HG03378 (cell line): ENCODE data around the gene PSMA8.
"Not testable (repeated sequence)": the region's sequence is repeated elsewhere in the genome, so short reads cannot be mapped to it uniquely, and the experiment has no call there.

Source experiments
- ATAC-seq: cut with Tn5 transposase; IDR thresholded peaks from one replicate; pipeline ENCODE4 v1.9.1; 2021; ENCODE audit warnings: mild to moderate bottlenecking, moderate library complexity; ENCODE audit not compliant: unreplicated experiment

Gene PSMA8

GRCh38 chr18:26167592-26167991 is 33.9 kb downstream of the PSMA8 start:
- ATAC-seq = peak; percentile 91

GRCh38 chr18:26175481-26175880 is 41.8 kb downstream of the PSMA8 start:
- ATAC-seq = no peak

- ATAC-seq = no peak
These were observed 42.5 kb downstream of the PSMA8 start for GRCh38 chr18:26176134-26176533.

GRCh38 chr18:26181343-26181826 is 47.7 kb downstream of the PSMA8 start:
- no peak for ATAC-seq

- no peak for ATAC-seq
These were observed 49.9 kb downstream of the PSMA8 start for GRCh38 chr18:26183395-26184112.

- no peak for ATAC-seq
These were observed 51.6 kb downstream of the PSMA8 start for GRCh38 chr18:26185267-26185666.

- peak; percentile 85 for ATAC-seq
These were observed 56.8 kb downstream of the PSMA8 start for GRCh38 chr18:26190506-26190905.

- no peak for ATAC-seq
These were observed 58.6 kb downstream of the PSMA8 start for GRCh38 chr18:26192233-26192632.

GRCh38 chr18:26196605-26197004 is 62.9 kb downstream of the PSMA8 start:
- ATAC-seq = no peak

- not testable (repeated sequence) for ATAC-seq
These were observed 68.3 kb downstream of the PSMA8 start for GRCh38 chr18:26202001-26202400.

- no peak for ATAC-seq
These were observed 71.6 kb downstream of the PSMA8 start for GRCh38 chr18:26205318-26205717.

- no peak for ATAC-seq
These were observed 72.8 kb downstream of the PSMA8 start for GRCh38 chr18:26206488-26206887.

- ATAC-seq = no peak
These were observed 74.3 kb downstream of the PSMA8 start for GRCh38 chr18:26207937-26208336.

GRCh38 chr18:26208977-26209376 is 75.3 kb downstream of the PSMA8 start:
- ATAC-seq = no peak

GRCh38 chr18:26210147-26210546 is 76.5 kb downstream of the PSMA8 start:
- no peak for ATAC-seq

- peak; percentile 91 for ATAC-seq
These were observed 81.7 kb downstream of the PSMA8 start for GRCh38 chr18:26215247-26215970.

GRCh38 chr18:26225022-26225693 is 91.5 kb downstream of the PSMA8 start:
- ATAC-seq = no peak

GRCh38 chr18:26225915-26226228 is 92.2 kb downstream of the PSMA8 start:
- ATAC-seq = no peak

GRCh38 chr18:26226229-26227050 is 92.8 kb downstream of the PSMA8 start, which contains the start of gene TAF4B:
Gene TAF4B, plus strand, starts transcription at chr18:26226445. Its CDS starts 489 bp downstream, at chr18:26226934.
- peak; percentile 84 for ATAC-seq

- ATAC-seq = peak; percentile 9
These were observed 93.5 kb downstream of the PSMA8 start for GRCh38 chr18:26227051-26227670.
